Measurements from ENCODE around the gene PALB2.

The PALB2 gene
- total RNA-seq, result 12.0 reads per million, percentile 35 among the genes with 10 or more reads in this experiment

- DNase-seq, result peak; percentile 74
Observed at GRCh38 chr16:23640931-23641765, at the start of gene PALB2, which contains the start of gene DCTN5. Gene PALB2 (minus strand): TSS chr16:23641310. CDS start chr16:23641157, 153 bp downstream. Gene DCTN5 (plus strand): TSS chr16:23641466. CDS start chr16:23641543, 77 bp downstream.

- no peak for DNase-seq
Observed at GRCh38 chr16:23689442-23690187, 48.5 kb upstream of the PALB2 start.

GRCh38 chr16:23687034-23687808 is 46.1 kb upstream of the PALB2 start:
- no peak for DNase-seq

- DNase-seq, result no peak
Observed at GRCh38 chr16:23683487-23683886, 42.4 kb upstream of the PALB2 start.

- no peak for DNase-seq
Observed at GRCh38 chr16:23682181-23682580, 41.1 kb upstream of the PALB2 start.

GRCh38 chr16:23679986-23680336 is 38.9 kb upstream of the PALB2 start:
- DNase-seq, result no peak

GRCh38 chr16:23679274-23679985 is 38.3 kb upstream of the PALB2 start:
- DNase-seq, result no peak

GRCh38 chr16:23678430-23679273 is 37.5 kb upstream of the PALB2 start, which contains the start of gene PLK1:
Gene PLK1 (plus strand): TSS chr16:23678889. CDS start chr16:23678933, 44 bp downstream.
- peak; percentile 58 for DNase-seq

- DNase-seq, result no peak
Observed at GRCh38 chr16:23676924-23677480, 35.9 kb upstream of the PALB2 start.

- no peak for DNase-seq
Observed at GRCh38 chr16:23673971-23674614, 33.0 kb upstream of the PALB2 start.

GRCh38 chr16:23670137-23670776 is 29.1 kb upstream of the PALB2 start:
- DNase-seq, result no peak

GRCh38 chr16:23668873-23669272 is 27.8 kb upstream of the PALB2 start:
- DNase-seq, result no peak

GRCh38 chr16:23668225-23668624 is 27.1 kb upstream of the PALB2 start:
- no peak for DNase-seq

GRCh38 chr16:23667355-23667659 is 26.2 kb upstream of the PALB2 start:
- DNase-seq, result no peak

GRCh38 chr16:23666571-23667354 is 25.7 kb upstream of the PALB2 start:
- DNase-seq, result no peak

GRCh38 chr16:23663918-23664317 is 22.8 kb upstream of the PALB2 start:
- no peak for DNase-seq

- no peak for DNase-seq
Observed at GRCh38 chr16:23651943-23652468, 10.9 kb upstream of the PALB2 start.

GRCh38 chr16:23650674-23651416 is 9.7 kb upstream of the PALB2 start:
- DNase-seq, result no peak
